K562 (cell line): ENCODE data around the gene ZFP2. TPM values are rescaled to one million over a fixed set of nuclear protein-coding genes. Genes with fewer than 3 reads are reported as not detected.

Experiments used
- ATAC-seq: fragments of 200-7000 bp; cut with Tn5 transposase; 3 replicates; pipeline ENCODE4 v1.9.1; 2020; ENCODE audit warnings: moderate library complexity
- BruUV-seq: library from RNA; stranded (reverse); fragments of 400-500 nt; replicated peaks from 2 replicates; lab custom pipeline; 2021; lab: Mats Ljungman, UMichigan
- CTCF ChIA-PET: fragments of 300-600 bp; formaldehyde crosslinking; extraction: SDS; loops from one replicate; lab custom pipeline; 2021; ENCODE audit warnings: low intra/inter-chr PET ratio; lab: Yijun Ruan, JAX
- POLR2A ChIA-PET: fragments of 300-600, 350-650 bp; sonication (Branson Sonifier 250); formaldehyde crosslinking; extraction: SDS; loops from one replicate; lab custom pipeline; 2021; ENCODE audit warnings: antibody characterized with exemption, inconsistent platforms; lab: Yijun Ruan, JAX
- DNase-seq, 4 experiments: peaks; one replicate each; pipeline versions ENCODE4 v3.0.0 to v3.0.0-alpha.2; 2011 to 2018; ENCODE audit warnings: low spot score in 3 of 4, mixed read lengths in 3 of 4; ENCODE audit errors: extremely low read depth in 1 of 4
- FAIRE-seq: peaks from 2 replicates; lab custom pipeline; 2011; peaks lifted over from hg19 to GRCh38; lab: Jason Lieb, UNC
- H2AFZ ChIP-seq: 2 replicates; pipeline ENCODE4 v1.6.0; 2011; ENCODE audit warnings: low read depth, low read length, control low read depth, inconsistent platforms
- H3K27ac ChIP-seq: fragments of 200-600 bp; 3 replicates; pipeline ENCODE4 v1.8.0; 2011; ENCODE audit warnings: low read depth, mild to moderate bottlenecking, control low read depth, inconsistent platforms, low read length, moderate library complexity, mixed read lengths; ENCODE audit errors: extremely low read depth
- H3K27me3 ChIP-seq, 2 experiments: fragments of 300-600 bp in 1 of 2; 2 replicates in 1 of 2; 3 replicates in 1 of 2; pipeline versions ENCODE4 v1.6.0 to v1.8.0; 2011; ENCODE audit warnings: inconsistent platforms in 2 of 2, low read length in 2 of 2, mild to moderate bottlenecking in 1 of 2, mixed read lengths in 1 of 2, moderate library complexity in 1 of 2; ENCODE audit not compliant: control insufficient read depth in 2 of 2, insufficient read depth in 2 of 2
- H3K36me3 ChIP-seq: fragments of 300-600 bp; 3 replicates; pipeline ENCODE4 v1.8.0; 2011; ENCODE audit warnings: mild to moderate bottlenecking, low read length, inconsistent platforms; ENCODE audit not compliant: control insufficient read depth, insufficient read depth
- H3K4me1 ChIP-seq, 2 experiments: fragments of 200-600 bp in 1 of 2; replicated peaks in 1 of 2; 2 replicates in 1 of 2; 3 replicates in 1 of 2; pipeline versions ENCODE4 v1.5.1 to v1.8.0; 2011; ENCODE audit warnings: inconsistent platforms in 2 of 2, low read length in 2 of 2, mild to moderate bottlenecking in 1 of 2, mixed read lengths in 1 of 2, moderate library complexity in 1 of 2; ENCODE audit not compliant: control insufficient read depth in 2 of 2, insufficient read depth in 2 of 2
- H3K4me2 ChIP-seq: 2 replicates; pipeline ENCODE4 v1.6.1; 2011; ENCODE audit warnings: low read length, control low read depth, inconsistent platforms, mixed read lengths; ENCODE audit not compliant: insufficient read depth
- H3K4me3 ChIP-seq: fragments of 200-600 bp; sonication (generic), shearing (Covaris generic); 2 replicates; pipeline ENCODE4 v1.5.1; 2016; ENCODE audit warnings: control low read depth, inconsistent platforms
- H3K79me2 ChIP-seq: fragments of 200-600 bp; 3 replicates; pipeline ENCODE4 v1.8.0; 2011; ENCODE audit warnings: low read length, inconsistent platforms; ENCODE audit not compliant: control insufficient read depth, insufficient read depth
- H3K9ac ChIP-seq, 2 experiments: 2 replicates each; pipeline versions ENCODE4 v1.6.0 to v1.6.1; 2011; ENCODE audit warnings: low read depth in 2 of 2, low read length in 2 of 2, control low read depth in 1 of 2, inconsistent platforms in 1 of 2, mild to moderate bottlenecking in 1 of 2, mixed read lengths in 1 of 2; ENCODE audit not compliant: insufficient read depth in 1 of 2
- H3K9me1 ChIP-seq: one replicate; pipeline ENCODE4 v1.6.0; 2011; ENCODE audit warnings: inconsistent platforms, mild to moderate bottlenecking, low read length, moderate library complexity; ENCODE audit not compliant: control insufficient read depth, insufficient read depth
- H3K9me3 ChIP-seq: replicated peaks from 2 replicates; pipeline ENCODE4 v1.5.1; 2011; ENCODE audit warnings: low read depth, low read length, inconsistent platforms; ENCODE audit not compliant: control insufficient read depth, insufficient read depth
- H4K20me1 ChIP-seq: replicated peaks from 2 replicates; pipeline ENCODE4 v1.6.1; 2011; ENCODE audit warnings: low read length, inconsistent platforms, mixed read lengths; ENCODE audit not compliant: control insufficient read depth, insufficient read depth
- DIDO1 ChIP-seq: fragments of 450-650 bp; IDR thresholded peaks from 2 replicates; pipeline ENCODE4 v1.6.1; 2016; ENCODE audit warnings: low read depth, missing biosample characterization, missing genetic modification characterization
- FOSL1 ChIP-seq: fragments of 200-800 bp; sonication (Bioruptor generic); conservative IDR thresholded peaks from 2 replicates; pipeline ENCODE4 v1.6.1; 2016; ENCODE audit warnings: missing genetic modification characterization, missing compliant biosample characterization
- HEY1 ChIP-seq: fragments of 250-450 bp; sonication (Bioruptor Pico); IDR thresholded peaks from 2 replicates; pipeline ENCODE4 v1.5.0; 2020; ENCODE audit warnings: mild to moderate bottlenecking, moderate library complexity, borderline replicate concordance
- HNRNPUL1 ChIP-seq: fragments of 200-400 bp; formaldehyde crosslinking; IDR thresholded peaks from 2 replicates; pipeline ENCODE4 v1.6.1; 2017; ENCODE audit warnings: low read length
- KDM5B ChIP-seq: fragments of 200-600 bp; sonication (generic); IDR thresholded peaks from 2 replicates; pipeline ENCODE4 v1.6.1; 2012; ENCODE audit warnings: low read depth, mild to moderate bottlenecking, moderate library complexity, low read length, control low read depth, inconsistent platforms; ENCODE audit not compliant: insufficient replicate concordance
- MEF2A ChIP-seq: IDR thresholded peaks from 2 replicates; pipeline ENCODE4 v1.6.1; 2011; ENCODE audit warnings: low read depth, mild to moderate bottlenecking, low read length, moderate library complexity; ENCODE audit not compliant: control insufficient read depth
- MYC ChIP-seq, 2 experiments: fragments of 250-450 bp in 1 of 2; sonication (Bioruptor Pico) in 1 of 2; IDR thresholded peaks; 2 replicates each; pipeline versions ENCODE4 v1.5.1 to v1.6.1; 2012 to 2021; ENCODE audit warnings: low read depth in 2 of 2, borderline replicate concordance in 1 of 2, improper control_type of control experiment in 1 of 2, low read length in 1 of 2, mild to moderate bottlenecking in 1 of 2, moderate library complexity in 1 of 2
- SIN3A ChIP-seq, 2 experiments: fragments of 150-350 bp in 1 of 2; IDR thresholded peaks; 2 replicates each; pipeline ENCODE4 v1.6.1; 2011 to 2016; ENCODE audit warnings: borderline replicate concordance in 2 of 2, low read depth in 2 of 2, low read length in 2 of 2, mild to moderate bottlenecking in 2 of 2, moderate library complexity in 2 of 2; ENCODE audit not compliant: control insufficient read depth in 1 of 2
- SP1 ChIP-seq: sonication (generic); formaldehyde crosslinking; IDR thresholded peaks from 2 replicates; pipeline ENCODE4 v1.8.1; 2022; ENCODE audit warnings: mild to moderate bottlenecking, missing genetic modification reagents
- STAG1 ChIP-seq: sonication (generic); formaldehyde crosslinking; IDR thresholded peaks from 2 replicates; pipeline ENCODE4 v1.5.0; 2020; ENCODE audit warnings: missing genetic modification reagents, borderline replicate concordance
- TBL1XR1 ChIP-seq, 2 experiments: IDR thresholded peaks; 2 replicates each; pipeline ENCODE4 v1.6.1; 2012; ENCODE audit warnings: improper control_type of control experiment in 2 of 2, low read length in 2 of 2, mild to moderate bottlenecking in 1 of 2
- ZNF696 ChIP-seq: fragments of 250-450 bp; sonication (Bioruptor Pico); conservative IDR thresholded peaks from 2 replicates; pipeline ENCODE4 v1.4.0; 2020; ENCODE audit warnings: mild to moderate bottlenecking, moderate library complexity
- ZSCAN32 ChIP-seq: fragments of 450-650 bp; formaldehyde crosslinking; IDR thresholded peaks from 2 replicates; pipeline ENCODE4 v1.4.0; 2020; ENCODE audit warnings: mild to moderate bottlenecking, moderate library complexity
- WGBS: fragments of 100-300 bp; shearing (Covaris generic); methylation state at CpG from one replicate; pipeline ENCODE4 v1.1.6; 2016; ENCODE audit warnings: low coverage, mixed read lengths; ENCODE audit not compliant: insufficient coverage; ENCODE audit errors: missing lambda C conversion rate; 5-methylcytosine and 5-hydroxymethylcytosine counted together
- in situ Hi-C: fragments of 300-500 bp; cut with MboI; formaldehyde crosslinking; loops from 4 replicates; pipeline ENCODE4 v1.15.0; 2018; ENCODE audit warnings: inconsistent platforms, mixed read lengths
- intact Hi-C: fragments of 100-400 bp; cut with micrococcal nuclease; formaldehyde crosslinking; loops from 2 replicates; pipeline ENCODE4 v1.14.2; 2022
- polyA plus RNA-seq, 8 experiments: library from polyadenylated mRNA; depleted of rRNA in 4 of 8; stranded (reverse) in 5 of 8; unstranded in 3 of 8; fragments of >200 nt; fragmentation: Nextera tagmentation in 2 of 8; fragmentation: Illumina TruSeq in 1 of 8; extraction: Ambion mirVana in 2 of 8; extraction: Trizol in 1 of 8; gene quantifications; 2 replicates each; pipeline versions ENCODE4 v1.2.1 to v1.2.3, GENCODE V29; 2011 to 2014; ENCODE audit warnings: inconsistent platforms in 1 of 8, missing spikeins in 1 of 8
- total RNA-seq, 7 experiments: library from RNA; depleted of rRNA in 6 of 7; stranded (reverse); fragments of >200 nt in 6 of 7; fragmentation: Illumina TruSeq in 2 of 7; extraction: Trizol in 2 of 7; gene quantifications; 2 replicates each; pipeline versions ENCODE4 v1.2.1 to v1.2.3, GENCODE V29; 2011 to 2021; ENCODE audit warnings: low replicate concordance in 1 of 7
- TF ChIP-seq, protein P1 (sequence below): IDR thresholded peaks from 3 replicates; pipeline ENCODE4 v1.6.1; 2011; ENCODE audit warnings: borderline replicate concordance, mild to moderate bottlenecking, moderate library complexity; ENCODE audit not compliant: insufficient read length; ENCODE audit errors: extremely low read depth
- TF ChIP-seq, protein P2 (sequence below), 2 experiments: fragments of 450-650 bp; conservative IDR thresholded peaks; 2 replicates each; pipeline ENCODE4 v1.6.1; 2017; ENCODE audit warnings: mild to moderate bottlenecking in 2 of 2, moderate library complexity in 2 of 2

Gene ZFP2
- total and polyA plus RNA-seq, 9 of the 15 experiments (the other 6 are each of a cell fraction or from before 2014, with no cell fraction given): 0.07 to 0.13 TPM; not detected in 7

DNA sequence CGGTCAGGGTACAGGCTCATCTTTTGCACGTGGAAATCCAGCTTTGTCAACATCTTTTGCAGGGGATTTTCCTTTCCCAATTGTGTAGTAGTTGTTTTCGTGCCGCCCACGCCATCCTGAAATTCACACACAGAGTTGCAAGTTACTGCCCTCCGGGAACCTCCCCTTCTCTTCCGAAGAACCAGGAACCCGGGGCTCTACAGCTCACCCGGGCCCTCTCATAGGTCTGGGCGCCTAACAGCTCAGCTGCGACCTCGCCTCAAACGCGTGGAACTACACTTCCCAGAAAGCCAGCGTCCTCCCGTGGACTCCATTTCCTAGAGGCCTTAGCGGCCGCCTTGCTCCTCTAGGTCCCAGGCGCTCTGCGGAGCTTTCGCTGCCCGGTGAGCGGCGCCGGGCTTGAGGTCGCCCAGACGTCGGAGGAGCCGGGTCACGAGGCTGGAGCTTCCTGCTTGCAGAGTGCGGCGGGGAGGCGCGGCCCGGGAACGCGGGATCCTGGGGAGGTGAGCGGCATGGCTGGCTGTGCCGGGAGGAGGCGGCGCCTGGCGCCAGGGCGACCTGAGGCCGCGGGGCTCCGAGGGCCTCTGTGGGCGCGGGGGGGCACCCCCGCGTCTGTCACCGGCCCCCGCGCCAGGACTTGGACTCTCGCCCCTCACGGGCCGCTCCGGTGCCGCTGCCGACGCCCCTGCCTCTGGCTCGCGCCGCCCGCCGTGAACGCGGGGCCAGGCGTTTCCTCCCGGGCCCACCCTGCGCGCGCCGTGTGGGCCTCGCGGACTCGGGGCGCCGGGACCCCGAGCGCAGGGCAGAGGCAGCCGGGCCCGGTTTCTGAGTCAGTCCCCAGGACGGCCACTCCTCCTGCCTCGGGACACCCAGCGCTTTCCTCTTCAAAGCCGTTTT, 35.8 kb upstream of the ZFP2 start, which contains the start of gene ZNF354B:
TSS of gene ZNF354B (plus strand) at position 329 of the 897 bp plus-strand sequence. CDS start 1,095 bp downstream, outside the sequence.
- 2% methylated on average over 69 of the region's 86 CpGs for WGBS
- peaks cover 3% of the 10 kb centered on the region; the same call in 1 of the 2 replicates for H3K9me3 ChIP-seq
- ChIA-PET CTCF (no interaction called here), POLR2A (interaction anchor here (0.6 to 1.4 kb wide), 5 partner anchors 27 to 625 kb away, joined by 3 to 4 read pairs (median 3); no protein-coding TSS in a partner anchor)
- intact Hi-C loops: no loop called here
- H3K4me2 ChIP-seq: peak within 1 kb of the TSS; percentile 80
- DNase-seq (peak; percentile 81 to 93 (median 85)), ATAC-seq (peak; percentile 99), FAIRE-seq (peak; percentile 94)
- BruUV-seq: no TSS peak
- peaks cover 2% of the 10 kb centered on the region for H3K9me1 ChIP-seq
- in situ Hi-C loops: no loop called here
- peaks cover 29% of the 10 kb centered on the region for H3K36me3 ChIP-seq
- H3K4me1 ChIP-seq: peaks cover 11 to 13% of the 10 kb centered on the region in 2 experiments; a peak in 3 of 5 replicates
- peak within 1 kb of the TSS; percentile 78 for H3K4me3 ChIP-seq
- no peaks in the 10 kb centered on the region for H3K27me3 ChIP-seq
- peaks cover 15% of the 10 kb centered on the region for H3K79me2 ChIP-seq
- peak within 1 kb of the TSS; percentile 72 for H3K27ac ChIP-seq
- no peaks in the 10 kb centered on the region for H4K20me1 ChIP-seq
- H2AFZ ChIP-seq: peak within 1 kb of the TSS; percentile 80
- peak within 1 kb of the TSS; percentile 74 to 92 for H3K9ac ChIP-seq
- TF ChIP-seq SIN3A (IDR thresholded peaks at IDR 0.05; ENCODE audit: borderline replicate concordance in 2 of 2, control insufficient read depth in 1 of 2, low read depth in 2 of 2, low read length in 2 of 2): peak in 1 of 2 experiments; percentile 72; a peak in 1 of 4 replicates
- TF ChIP-seq TBL1XR1 (IDR thresholded peaks at IDR 0.05; ENCODE audit: low read length in 2 of 2): no peak
- TF ChIP-seq, protein P1, sequence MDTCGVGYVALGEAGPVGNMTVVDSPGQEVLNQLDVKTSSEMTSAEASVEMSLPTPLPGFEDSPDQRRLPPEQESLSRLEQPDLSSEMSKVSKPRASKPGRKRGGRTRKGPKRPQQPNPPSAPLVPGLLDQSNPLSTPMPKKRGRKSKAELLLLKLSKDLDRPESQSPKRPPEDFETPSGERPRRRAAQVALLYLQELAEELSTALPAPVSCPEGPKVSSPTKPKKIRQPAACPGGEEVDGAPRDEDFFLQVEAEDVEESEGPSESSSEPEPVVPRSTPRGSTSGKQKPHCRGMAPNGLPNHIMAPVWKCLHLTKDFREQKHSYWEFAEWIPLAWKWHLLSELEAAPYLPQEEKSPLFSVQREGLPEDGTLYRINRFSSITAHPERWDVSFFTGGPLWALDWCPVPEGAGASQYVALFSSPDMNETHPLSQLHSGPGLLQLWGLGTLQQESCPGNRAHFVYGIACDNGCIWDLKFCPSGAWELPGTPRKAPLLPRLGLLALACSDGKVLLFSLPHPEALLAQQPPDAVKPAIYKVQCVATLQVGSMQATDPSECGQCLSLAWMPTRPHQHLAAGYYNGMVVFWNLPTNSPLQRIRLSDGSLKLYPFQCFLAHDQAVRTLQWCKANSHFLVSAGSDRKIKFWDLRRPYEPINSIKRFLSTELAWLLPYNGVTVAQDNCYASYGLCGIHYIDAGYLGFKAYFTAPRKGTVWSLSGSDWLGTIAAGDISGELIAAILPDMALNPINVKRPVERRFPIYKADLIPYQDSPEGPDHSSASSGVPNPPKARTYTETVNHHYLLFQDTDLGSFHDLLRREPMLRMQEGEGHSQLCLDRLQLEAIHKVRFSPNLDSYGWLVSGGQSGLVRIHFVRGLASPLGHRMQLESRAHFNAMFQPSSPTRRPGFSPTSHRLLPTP: no peak
- TF ChIP-seq, protein P2, sequence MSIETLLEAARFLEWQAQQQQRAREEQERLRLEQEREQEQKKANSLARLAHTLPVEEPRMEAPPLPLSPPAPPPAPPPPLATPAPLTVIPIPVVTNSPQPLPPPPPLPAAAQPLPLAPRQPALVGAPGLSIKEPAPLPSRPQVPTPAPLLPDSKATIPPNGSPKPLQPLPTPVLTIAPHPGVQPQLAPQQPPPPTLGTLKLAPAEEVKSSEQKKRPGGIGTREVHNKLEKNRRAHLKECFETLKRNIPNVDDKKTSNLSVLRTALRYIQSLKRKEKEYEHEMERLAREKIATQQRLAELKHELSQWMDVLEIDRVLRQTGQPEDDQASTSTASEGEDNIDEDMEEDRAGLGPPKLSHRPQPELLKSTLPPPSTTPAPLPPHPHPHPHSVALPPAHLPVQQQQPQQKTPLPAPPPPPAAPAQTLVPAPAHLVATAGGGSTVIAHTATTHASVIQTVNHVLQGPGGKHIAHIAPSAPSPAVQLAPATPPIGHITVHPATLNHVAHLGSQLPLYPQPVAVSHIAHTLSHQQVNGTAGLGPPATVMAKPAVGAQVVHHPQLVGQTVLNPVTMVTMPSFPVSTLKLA (conservative IDR thresholded peaks at IDR 0.05): peak; percentile 51 to 84
- no peak for TF ChIP-seq STAG1 (CRISPR knock-in tag)
- TF ChIP-seq HEY1: no peak
- peak; percentile 74 for TF ChIP-seq KDM5B
- TF ChIP-seq ZSCAN32: no peak
- no peak for TF ChIP-seq HNRNPUL1
- no peak for TF ChIP-seq MEF2A
- TF ChIP-seq SP1 (CRISPR knock-in tag): 0 out of 2 replicates have a peak, but pooled peaks have one; percentile 28
- TF ChIP-seq ZNF696 (CRISPR knock-in tag): no peak
- peak; percentile 23; the same call in 1 of the 2 replicates for TF ChIP-seq FOSL1
- TF ChIP-seq DIDO1 (tag): no peak
- TF ChIP-seq MYC (IDR thresholded peaks at IDR 0.05; ENCODE audit: low read depth, low read length): peak; percentile 85
- TF ChIP-seq MYC (CRISPR knock-in tag; IDR thresholded peaks at IDR 0.05; ENCODE audit: borderline replicate concordance, low read depth): no peak
